ENCODE measurements around the gene LIPC.

- no peak for TF ChIP-seq ATF3 (IDR thresholded peaks at IDR 0.05)
- TF ChIP-seq RAD21 (IDR thresholded peaks at IDR 0.05; ENCODE audit: low read depth): no peak
- TF ChIP-seq REST (IDR thresholded peaks at IDR 0.05; ENCODE audit: low read depth): no peak
- TF ChIP-seq CTCF (IDR thresholded peaks at IDR 0.05 in 2 of 3, conservative IDR thresholded peaks at IDR 0.05 in 1 of 3; ENCODE audit: borderline replicate concordance in 1 of 3, insufficient read depth in 1 of 3, low read depth in 2 of 3, low read length in 2 of 3): no peak
These were observed 75.2 kb downstream of the LIPC start for GRCh38 chr15:58506783-58507668.
